ENCODE data around the gene CPTP. TPM values are rescaled to one million over a fixed set of nuclear protein-coding genes. Genes with fewer than 3 reads are reported as not detected.

The CPTP gene
- total RNA-seq, 2 donors from 2014 or later: 18.0 to 22.8 TPM

DNA sequence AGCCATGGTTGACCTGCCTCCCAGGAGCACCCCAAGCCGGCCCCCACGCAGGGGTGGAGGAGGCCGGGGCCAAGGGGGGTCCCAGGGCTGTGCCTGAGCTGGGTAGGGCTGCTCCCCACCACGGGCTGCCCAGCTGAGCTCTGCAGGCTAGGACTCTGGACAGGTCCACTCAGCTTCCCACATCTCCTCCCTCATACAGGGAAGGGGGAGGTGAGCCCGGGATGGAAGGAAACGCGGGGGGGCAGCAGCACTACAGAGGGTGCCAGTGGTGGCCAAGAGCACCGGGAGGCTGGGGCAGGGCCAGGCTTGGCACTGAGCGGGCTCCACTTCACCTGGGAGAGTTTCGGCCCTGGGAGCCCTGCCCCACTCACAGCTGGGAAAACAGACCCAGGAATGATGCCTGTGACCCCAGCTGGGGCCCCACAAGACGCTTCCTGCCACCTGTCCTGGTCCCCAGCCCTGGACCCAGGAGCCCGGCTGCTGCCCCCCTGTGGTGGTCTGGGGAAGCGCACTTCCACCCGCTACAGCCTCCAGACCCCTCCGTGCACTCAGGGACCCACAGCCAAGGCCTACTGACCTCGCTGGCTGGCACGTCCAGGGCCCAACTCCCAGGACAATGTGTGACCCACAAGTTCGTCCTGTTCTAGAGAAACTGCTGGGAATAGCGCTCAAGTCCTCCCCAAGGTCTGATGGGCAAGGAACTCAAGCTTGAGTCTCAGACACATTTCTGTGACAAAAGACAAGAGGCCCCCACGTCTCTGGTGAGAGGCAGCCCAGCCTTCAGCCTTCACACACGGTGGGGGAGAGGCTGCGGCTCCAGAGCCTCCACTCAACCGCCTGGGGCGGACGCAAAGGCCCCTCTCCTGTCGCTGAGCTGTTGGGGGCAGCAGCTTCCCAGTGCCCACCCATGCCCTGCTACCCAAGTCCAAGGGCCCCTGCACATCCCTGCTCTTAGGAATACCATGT, 47.4 kb downstream of the CPTP start:
- Mint-ChIP-seq H3K4me3 (peak overlapping the region; percentile 46 to 48), H3K9me3 (no peaks in the 10 kb centered on the region), H3K4me1 (ENCODE audit: low read depth) (peaks cover 33% of the 10 kb centered on the region), H3K27me3 (ENCODE audit: low read depth) (no peaks in the 10 kb centered on the region), H3K36me3 (ENCODE audit: insufficient read depth in 2 of 2) (peaks cover 0 to 2% of the 10 kb centered on the region in 2 donors), H3K27ac (no peak overlapping the region)
- ATAC-seq (replicated peaks in 1 of 2): peak; percentile 41 to 47
- DNase-seq: peak; percentile 86 to 91

GRCh38 chr1:1373051-1373814, 48.6 kb downstream of the CPTP start:
- Mint-ChIP-seq H3K4me3 (peak overlapping the region; percentile 51 to 90), H3K27me3 (ENCODE audit: low read depth) (no peaks in the 10 kb centered on the region), H3K4me1 (ENCODE audit: low read depth) (peaks cover 33% of the 10 kb centered on the region), H3K36me3 (ENCODE audit: insufficient read depth in 2 of 2) (peaks cover 0 to 2% of the 10 kb centered on the region in 2 donors), H3K9me3 (no peaks in the 10 kb centered on the region), H3K27ac (no peak overlapping the region)
- ATAC-seq (replicated peaks in 1 of 2) (no peak), DNase-seq (no peak)

GRCh38 chr1:1373815-1374588, 49.4 kb downstream of the CPTP start:
- Mint-ChIP-seq H3K9me3 (no peaks in the 10 kb centered on the region), H3K27ac (no peak overlapping the region), H3K36me3 (ENCODE audit: insufficient read depth in 2 of 2) (peaks cover 0 to 2% of the 10 kb centered on the region in 2 donors), H3K27me3 (ENCODE audit: low read depth) (no peaks in the 10 kb centered on the region), H3K4me3 (peak overlapping the region; percentile 90 to 91), H3K4me1 (ENCODE audit: low read depth) (peaks cover 33% of the 10 kb centered on the region)
- DNase-seq (no peak), ATAC-seq (replicated peaks in 1 of 2) (no peak)

DNA sequence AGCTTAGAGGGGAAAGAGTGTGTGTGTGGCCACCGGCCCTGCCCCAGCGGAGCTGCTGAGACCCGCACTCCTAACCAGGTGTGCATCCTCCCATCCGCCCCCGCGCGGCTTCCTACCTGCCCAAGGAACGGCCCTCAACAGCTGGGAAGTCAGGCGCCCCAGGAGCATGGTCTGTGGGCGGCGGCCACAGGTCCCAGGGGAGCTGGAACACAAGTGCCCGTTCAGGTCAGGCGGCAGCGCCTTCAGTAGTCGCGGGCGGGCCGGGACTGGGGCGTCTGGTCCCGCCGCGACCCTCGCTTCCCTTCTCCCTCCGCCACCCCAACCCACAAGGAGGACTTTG, 50.0 kb downstream of the CPTP start:
- Mint-ChIP-seq H3K4me3 (peak overlapping the region; percentile 90 to 91), H3K27ac (peak overlapping the region; percentile 33), H3K36me3 (ENCODE audit: insufficient read depth in 2 of 2) (peaks cover 0 to 2% of the 10 kb centered on the region in 2 donors), H3K9me3 (no peaks in the 10 kb centered on the region), H3K4me1 (ENCODE audit: low read depth) (peaks cover 33% of the 10 kb centered on the region), H3K27me3 (ENCODE audit: low read depth) (no peaks in the 10 kb centered on the region)
- ATAC-seq (replicated peaks in 1 of 2) (no peak), DNase-seq (peak in 1 of 2 donors; percentile 14)

DNA sequence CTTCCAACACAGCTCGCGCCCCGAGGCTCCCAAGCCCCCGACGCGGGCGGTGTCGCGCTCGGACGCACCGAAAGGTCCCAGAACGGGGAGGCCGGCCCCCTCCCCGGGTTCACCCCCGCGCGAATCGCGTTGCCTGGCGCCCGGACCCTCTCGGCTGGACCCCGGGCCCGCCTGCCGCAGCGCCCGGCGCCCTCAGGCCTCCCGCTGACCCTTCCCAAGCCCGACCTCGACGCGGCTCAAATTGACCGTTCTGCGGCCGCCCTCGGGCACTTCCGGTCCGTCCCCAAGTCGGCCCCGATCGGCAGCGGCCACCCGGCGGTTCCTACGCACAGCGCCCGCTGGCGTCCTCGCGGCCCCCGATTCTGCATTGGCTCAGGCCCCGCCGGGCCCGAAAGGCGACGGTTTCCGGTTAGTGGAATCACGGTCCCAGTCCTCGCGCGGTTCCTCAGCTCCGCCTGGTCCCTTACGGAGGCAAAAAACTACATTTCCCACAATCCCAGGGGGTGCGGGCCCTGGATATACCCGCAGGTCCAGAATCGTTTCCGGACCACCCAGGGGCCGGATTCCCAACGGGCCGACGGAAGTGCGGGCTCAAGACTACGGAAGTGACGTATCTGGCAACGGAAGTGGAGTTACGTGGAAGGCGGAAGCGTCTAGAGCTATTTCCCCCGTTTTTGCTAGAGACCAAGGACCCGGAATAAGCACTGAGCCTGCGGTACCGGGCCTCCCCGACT, 50.5 kb downstream of the CPTP start, which contains the start of gene AURKAIP1:
Gene AURKAIP1, minus strand, starts transcription at position 279 of the 734 bp plus-strand sequence. CDS start 451 bp downstream, outside the sequence.
- DNase-seq: peak; percentile 97 to 98

DNA sequence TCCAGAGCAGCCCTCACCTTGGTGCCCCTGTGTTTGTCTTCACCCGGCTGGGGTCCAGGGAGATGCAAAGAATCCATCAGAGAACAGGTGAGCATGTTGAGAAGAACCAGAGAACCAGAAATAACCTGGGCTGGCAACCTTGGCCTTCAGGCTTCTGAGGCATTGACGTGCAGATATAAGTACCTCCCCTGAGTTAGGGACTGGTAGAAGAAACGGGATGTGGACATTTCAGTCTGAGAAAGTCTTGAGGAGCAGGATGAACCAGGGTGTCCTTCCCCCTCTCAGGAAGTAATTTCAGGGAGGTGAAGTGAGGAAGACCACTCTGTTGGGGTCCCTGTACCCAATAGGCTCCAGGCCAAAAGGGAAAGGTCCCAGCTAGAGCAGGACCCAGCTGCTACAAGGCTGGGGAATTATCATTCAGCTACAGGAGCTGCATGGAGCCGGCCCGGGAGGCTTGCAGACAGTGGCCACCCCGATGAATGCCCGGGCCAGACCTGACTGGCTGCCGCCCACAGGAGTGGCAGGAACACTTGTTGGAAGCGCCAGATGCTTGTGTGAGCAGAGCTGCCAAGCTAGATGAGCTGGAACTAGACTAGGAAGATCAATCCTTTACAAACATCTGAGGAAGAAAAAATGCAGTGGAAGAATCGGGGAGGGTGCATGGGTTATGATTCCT, 52.1 kb downstream of the CPTP start:
- H3K9me3 Mint-ChIP-seq: no peaks in the 10 kb centered on the region
- peak overlapping the region; percentile 90 to 91 for H3K4me3 Mint-ChIP-seq
- H3K27ac Mint-ChIP-seq: no peak overlapping the region

More for the DNA sequence above, 50.5 kb downstream of the CPTP start, which contains the start of gene AURKAIP1:
- Mint-ChIP-seq H3K27ac (peak within 1 kb of the TSS; percentile 95), H3K27me3 (ENCODE audit: low read depth) (no peaks in the 10 kb centered on the region), H3K9me3 (no peaks in the 10 kb centered on the region), H3K4me3 (peak within 1 kb of the TSS; percentile 90 to 91), H3K36me3 (ENCODE audit: insufficient read depth in 2 of 2) (peaks cover 0 to 2% of the 10 kb centered on the region in 2 donors), H3K4me1 (ENCODE audit: low read depth) (peaks cover 33% of the 10 kb centered on the region)
- ATAC-seq (replicated peaks in 1 of 2): peak; percentile 91 to 92

DNA sequence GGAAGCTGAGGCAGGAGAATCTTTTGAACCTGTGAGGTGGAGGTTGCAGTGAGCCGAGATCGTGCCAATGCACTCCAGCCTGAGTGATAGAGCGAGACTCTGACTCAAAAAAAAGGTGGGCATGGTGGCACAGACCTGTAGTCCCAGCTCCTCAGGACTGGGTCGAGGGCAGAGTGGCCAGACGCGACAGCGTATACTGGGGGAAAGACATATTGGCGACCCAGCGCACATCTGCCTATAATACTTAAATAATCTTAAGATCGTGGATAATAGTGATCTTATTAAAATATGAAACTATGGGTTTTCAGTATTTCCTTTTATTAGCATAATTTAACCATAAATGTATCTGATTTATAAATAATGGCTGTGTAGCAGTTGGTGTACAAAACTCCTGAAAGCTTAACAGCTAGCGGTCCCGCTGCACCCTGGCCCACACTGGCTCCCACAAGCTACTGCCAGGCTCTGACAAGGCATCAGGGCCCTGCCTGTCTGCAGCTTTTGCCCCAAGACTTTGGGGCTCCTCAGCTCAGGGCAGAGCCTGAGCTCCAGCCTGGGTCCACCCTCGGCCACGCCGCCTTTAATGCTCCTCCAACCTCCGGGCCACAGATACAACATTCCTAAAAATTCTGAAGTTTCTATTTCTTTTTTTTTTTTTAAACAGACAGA, 53.1 kb downstream of the CPTP start:
- H3K27me3 Mint-ChIP-seq (ENCODE audit: low read depth): no peaks in the 10 kb centered on the region
- ATAC-seq (replicated peaks in 1 of 2): no peak
- no peak overlapping the region for H3K4me3 Mint-ChIP-seq
- no peak for DNase-seq
- H3K36me3 Mint-ChIP-seq (ENCODE audit: insufficient read depth in 2 of 2): peaks cover 0 to 2% of the 10 kb centered on the region in 2 donors
- no peaks in the 10 kb centered on the region for H3K9me3 Mint-ChIP-seq
- H3K27ac Mint-ChIP-seq: no peak overlapping the region
- peaks cover 26% of the 10 kb centered on the region for H3K4me1 Mint-ChIP-seq (ENCODE audit: low read depth)

More for the DNA sequence above, 52.1 kb downstream of the CPTP start:
- no peaks in the 10 kb centered on the region for H3K27me3 Mint-ChIP-seq (ENCODE audit: low read depth)
- peaks cover 33% of the 10 kb centered on the region for H3K4me1 Mint-ChIP-seq (ENCODE audit: low read depth)
- DNase-seq (no peak), ATAC-seq (replicated peaks in 1 of 2) (no peak)
- H3K36me3 Mint-ChIP-seq (ENCODE audit: insufficient read depth in 2 of 2): peaks cover 0 to 2% of the 10 kb centered on the region in 2 donors

Other genes with a start within 250 kb of the CPTP start
- gene C1orf159, start 208.7 kb upstream of the CPTP start, total RNA-seq: 10 to 100 TPM; 18.0 to 18.6 TPM
- under 1 TPM in 1 of 2 donors, not detected in 1; 0.36 TPM for gene TTLL10, start 150.9 kb upstream of the CPTP start, total RNA-seq
- gene TNFRSF18, start 118.2 kb upstream of the CPTP start, total RNA-seq: 100 to 1,000 TPM; 245 to 324 TPM
- 100 to 1,000 TPM; 268 to 588 TPM for gene TNFRSF4, start 110.6 kb upstream of the CPTP start, total RNA-seq
- 100 to 1,000 TPM; 188 to 348 TPM for gene SDF4, start 92.8 kb upstream of the CPTP start, total RNA-seq
- gene B3GALT6, start 92.6 kb upstream of the CPTP start, total RNA-seq: 10 to 100 TPM; 13.1 to 13.6 TPM
- gene C1QTNF12, start 78.1 kb upstream of the CPTP start, total RNA-seq: 10 to 100 TPM in 1 of 2 donors, 1 to 10 TPM in 1; 8.1 to 14.2 TPM
- 10 to 100 TPM; 63.5 to 77.8 TPM for gene UBE2J2, start 50.9 kb upstream of the CPTP start, total RNA-seq
- gene SCNN1D, start 44.4 kb upstream of the CPTP start, total RNA-seq: 10 to 100 TPM in 1 of 2 donors, 1 to 10 TPM in 1; 5.6 to 13.0 TPM
- gene ACAP3, start 16.9 kb upstream of the CPTP start, total RNA-seq: 10 to 100 TPM; 28.6 to 37.9 TPM
- gene PUSL1, start 16.2 kb upstream of the CPTP start, total RNA-seq: 10 to 100 TPM; 11.0 to 11.9 TPM
- gene INTS11, start 142 bp upstream of the CPTP start, total RNA-seq: 100 to 1,000 TPM; 108 to 131 TPM
- under 1 TPM; 0.91 to 0.95 TPM for gene TAS1R3, start 6.5 kb downstream of the CPTP start, total RNA-seq
- gene DVL1, start 24.6 kb downstream of the CPTP start, total RNA-seq: 10 to 100 TPM; 46.6 to 52.2 TPM
- gene MXRA8, start 33.8 kb downstream of the CPTP start, total RNA-seq: 1 to 10 TPM; 1.6 to 3.0 TPM
- gene AURKAIP1, start 50.4 kb downstream of the CPTP start, total RNA-seq: 10 to 100 TPM; 92.4 to 97.7 TPM
- 100 to 1,000 TPM; 166 to 180 TPM for gene CCNL2, start 74.5 kb downstream of the CPTP start, total RNA-seq
- 10 to 100 TPM; 74.9 to 77.5 TPM for gene MRPL20, start 82.5 kb downstream of the CPTP start, total RNA-seq
- under 1 TPM in 1 of 2 donors, not detected in 1; 0.17 TPM for gene ANKRD65, start 96.5 kb downstream of the CPTP start, total RNA-seq
- 1 to 10 TPM in 1 of 2 donors, under 1 TPM in 1; 0.94 to 1.4 TPM for gene VWA1, start 110.9 kb downstream of the CPTP start, total RNA-seq
- 1 to 10 TPM; 2.8 to 3.7 TPM for gene ATAD3C, start 124.9 kb downstream of the CPTP start, total RNA-seq
- 10 to 100 TPM; 20.6 to 25.3 TPM for gene ATAD3B, start 147.0 kb downstream of the CPTP start, total RNA-seq
- gene ATAD3A, start 187.4 kb downstream of the CPTP start, total RNA-seq: 10 to 100 TPM; 24.9 to 34.2 TPM
- 1 to 10 TPM; 1.0 to 1.3 TPM for gene TMEM240, start 215.8 kb downstream of the CPTP start, total RNA-seq

All from activated T-cell treated with anti-CD3 and anti-CD28 coated beads, Interleukin-2, amount 50 U/mL, for 72 hours (primary cell).